GM19328 (cell line): ENCODE results near the gene LINGO1.

Source experiments
- ATAC-seq: cut with Tn5 transposase; IDR thresholded peaks from one replicate; pipeline ENCODE4 v1.9.1; 2021; ENCODE audit warnings: mild to moderate bottlenecking, moderate library complexity; ENCODE audit not compliant: unreplicated experiment

LINGO1 gene, protein sequence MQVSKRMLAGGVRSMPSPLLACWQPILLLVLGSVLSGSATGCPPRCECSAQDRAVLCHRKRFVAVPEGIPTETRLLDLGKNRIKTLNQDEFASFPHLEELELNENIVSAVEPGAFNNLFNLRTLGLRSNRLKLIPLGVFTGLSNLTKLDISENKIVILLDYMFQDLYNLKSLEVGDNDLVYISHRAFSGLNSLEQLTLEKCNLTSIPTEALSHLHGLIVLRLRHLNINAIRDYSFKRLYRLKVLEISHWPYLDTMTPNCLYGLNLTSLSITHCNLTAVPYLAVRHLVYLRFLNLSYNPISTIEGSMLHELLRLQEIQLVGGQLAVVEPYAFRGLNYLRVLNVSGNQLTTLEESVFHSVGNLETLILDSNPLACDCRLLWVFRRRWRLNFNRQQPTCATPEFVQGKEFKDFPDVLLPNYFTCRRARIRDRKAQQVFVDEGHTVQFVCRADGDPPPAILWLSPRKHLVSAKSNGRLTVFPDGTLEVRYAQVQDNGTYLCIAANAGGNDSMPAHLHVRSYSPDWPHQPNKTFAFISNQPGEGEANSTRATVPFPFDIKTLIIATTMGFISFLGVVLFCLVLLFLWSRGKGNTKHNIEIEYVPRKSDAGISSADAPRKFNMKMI

DNA sequence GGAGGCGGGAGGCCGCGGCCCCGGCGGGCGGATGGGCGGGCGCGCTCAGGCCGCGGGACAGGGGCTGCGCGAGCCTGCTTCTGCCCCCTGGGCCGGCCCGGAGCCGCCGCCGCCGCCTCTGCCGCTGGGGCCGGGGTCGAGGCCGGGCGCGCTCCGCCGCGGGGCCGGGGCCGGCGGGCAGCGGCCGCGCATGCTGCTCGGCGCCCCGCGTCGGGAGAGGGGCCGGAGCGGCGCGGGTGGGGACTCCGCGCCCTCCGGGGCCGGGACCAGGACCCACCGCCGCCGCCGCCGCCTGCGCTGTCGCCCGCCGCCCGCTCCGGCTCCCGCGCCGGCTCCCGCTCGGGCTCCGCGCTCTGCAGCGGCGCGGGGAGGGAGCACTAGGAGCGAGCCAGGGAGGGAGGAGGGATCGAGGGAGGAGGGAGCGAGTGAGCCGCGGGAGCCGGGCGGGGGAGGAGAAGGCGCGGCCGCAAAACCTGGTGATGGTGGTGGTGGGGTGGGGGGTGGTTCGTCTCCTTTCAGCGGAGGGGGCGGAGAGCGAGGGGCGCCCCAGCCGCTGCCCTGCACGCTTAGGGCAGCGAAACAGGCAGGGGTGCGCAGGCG is at the start of gene LINGO1:
LINGO1 (minus strand) TSS at position 379 of the 600 bp plus-strand sequence. CDS start 597 bp downstream, outside the sequence.
- no peak for ATAC-seq

GRCh38 chr15:77681362-77681761 is 48.6 kb upstream of the LINGO1 start:
- ATAC-seq: no peak

GRCh38 chr15:77676569-77677375 is 44.1 kb upstream of the LINGO1 start:
- ATAC-seq: no peak

DNA sequence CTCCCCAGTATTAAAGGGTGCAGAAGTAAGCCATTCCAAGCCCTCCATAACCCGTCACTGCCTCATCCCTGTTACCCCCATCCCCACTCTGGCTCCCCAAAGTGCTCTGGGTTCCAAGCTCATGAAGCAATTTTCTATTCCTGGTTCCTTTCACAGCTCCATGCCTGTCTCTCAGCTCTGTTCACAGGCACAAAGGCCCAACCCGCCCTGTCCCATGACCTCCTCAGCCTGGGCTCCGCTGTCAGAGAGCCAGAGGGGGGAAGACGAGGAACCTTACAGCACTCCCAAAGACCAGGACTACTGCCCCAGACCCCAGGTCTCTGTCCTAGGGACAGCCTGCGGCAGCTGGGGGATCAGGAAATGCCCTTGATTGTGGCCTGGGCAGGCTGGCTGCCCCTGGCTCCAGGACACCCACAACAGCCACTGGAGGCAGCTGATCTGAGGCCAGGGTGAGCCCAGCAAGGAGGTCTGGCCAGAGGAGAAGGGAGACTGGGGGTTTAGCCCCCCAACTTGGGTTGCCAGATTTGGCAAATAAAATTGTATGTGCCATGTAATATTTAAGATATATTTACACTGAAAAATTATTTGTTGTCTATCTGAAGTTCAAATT is 43.2 kb upstream of the LINGO1 start:
- ATAC-seq: no peak

DNA sequence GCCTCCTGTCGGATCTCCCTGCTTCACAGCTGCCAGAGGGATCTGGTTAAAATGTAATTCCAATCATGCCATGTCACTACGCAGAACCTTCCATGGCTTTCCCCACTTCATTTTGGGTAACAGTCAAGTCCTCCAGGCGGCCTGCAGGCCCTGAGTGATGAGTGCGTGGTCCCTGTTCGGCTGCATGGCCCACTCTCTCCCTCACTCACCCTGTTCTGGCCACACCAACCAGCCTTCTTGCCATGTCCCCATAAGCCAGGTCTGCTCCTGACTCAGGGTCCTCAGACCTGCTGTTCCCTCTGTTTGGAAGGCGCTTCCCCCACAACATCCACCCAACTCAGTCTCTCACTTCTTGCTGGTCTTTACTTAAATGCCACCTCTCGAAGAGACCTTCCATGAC is 41.6 kb upstream of the LINGO1 start:
- no peak for ATAC-seq

- no peak for ATAC-seq
Observed at GRCh38 chr15:77673866-77674265, 41.2 kb upstream of the LINGO1 start.

DNA sequence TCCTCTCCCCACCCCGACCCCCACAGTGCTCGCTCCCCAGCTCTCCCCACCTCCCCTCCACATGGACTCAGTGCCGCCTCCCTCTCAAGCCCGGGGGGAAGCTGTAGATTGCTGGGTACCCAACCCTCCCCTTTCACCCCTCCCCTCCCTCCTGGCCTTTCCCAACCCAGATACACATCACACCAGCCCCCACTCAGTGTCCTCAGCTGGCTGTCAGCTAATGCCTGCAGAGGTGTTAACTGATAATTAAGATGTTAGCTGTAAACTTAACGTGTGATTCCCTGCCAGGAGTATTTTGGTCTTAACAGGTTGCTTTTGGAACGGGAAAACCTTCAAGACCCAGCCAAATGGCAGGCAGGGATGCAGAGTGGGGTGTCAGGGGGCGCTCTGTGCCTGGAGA is 39.4 kb upstream of the LINGO1 start:
- no peak for ATAC-seq

- ATAC-seq: no peak
Observed at GRCh38 chr15:77671362-77672056, 38.8 kb upstream of the LINGO1 start.

DNA sequence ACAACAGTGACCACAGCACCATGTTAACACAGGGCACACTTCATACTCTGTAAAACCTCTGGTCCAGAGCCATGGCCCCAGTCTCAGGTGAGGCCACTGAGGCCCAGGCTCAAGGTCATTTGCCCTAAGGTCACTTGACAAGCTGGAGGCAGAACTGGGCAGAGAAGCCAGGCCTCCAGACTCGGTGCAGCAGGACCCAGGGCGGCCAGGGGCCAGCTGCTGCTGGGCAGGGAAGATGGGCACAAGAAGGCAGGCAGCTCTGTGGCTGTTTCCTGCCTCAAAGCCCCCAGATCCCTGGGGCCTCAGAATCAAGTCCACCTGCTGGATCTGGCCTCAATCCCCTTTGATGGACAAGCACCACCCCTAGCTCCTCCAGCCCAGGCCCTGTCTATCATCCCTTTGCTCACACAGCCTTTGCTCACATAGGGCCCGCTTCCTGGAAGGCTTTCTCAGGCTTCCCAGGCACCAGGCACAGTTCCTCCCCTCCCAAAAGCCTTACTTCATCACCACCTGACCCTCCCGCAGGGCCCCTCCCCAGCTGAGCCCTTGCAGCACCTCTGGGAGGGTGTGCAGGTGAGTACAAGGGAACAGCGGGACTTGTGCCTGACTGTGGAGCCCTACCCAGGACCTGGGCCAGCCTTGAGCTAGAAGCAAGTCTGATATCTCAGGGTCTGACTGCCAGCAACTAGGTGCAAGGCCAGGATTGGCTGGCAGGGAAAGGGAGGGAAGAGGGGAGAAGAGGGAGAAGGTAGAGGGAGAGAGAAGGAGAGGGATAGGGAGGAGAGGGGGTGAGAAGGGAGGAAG is 38.0 kb upstream of the LINGO1 start:
- no peak for ATAC-seq

- no peak for ATAC-seq
Observed at GRCh38 chr15:77669896-77670295, 37.2 kb upstream of the LINGO1 start.

- ATAC-seq: no peak
Observed at GRCh38 chr15:77667338-77668234, 34.9 kb upstream of the LINGO1 start.

- no peak for ATAC-seq
Observed at GRCh38 chr15:77666296-77666660, 33.6 kb upstream of the LINGO1 start.

DNA sequence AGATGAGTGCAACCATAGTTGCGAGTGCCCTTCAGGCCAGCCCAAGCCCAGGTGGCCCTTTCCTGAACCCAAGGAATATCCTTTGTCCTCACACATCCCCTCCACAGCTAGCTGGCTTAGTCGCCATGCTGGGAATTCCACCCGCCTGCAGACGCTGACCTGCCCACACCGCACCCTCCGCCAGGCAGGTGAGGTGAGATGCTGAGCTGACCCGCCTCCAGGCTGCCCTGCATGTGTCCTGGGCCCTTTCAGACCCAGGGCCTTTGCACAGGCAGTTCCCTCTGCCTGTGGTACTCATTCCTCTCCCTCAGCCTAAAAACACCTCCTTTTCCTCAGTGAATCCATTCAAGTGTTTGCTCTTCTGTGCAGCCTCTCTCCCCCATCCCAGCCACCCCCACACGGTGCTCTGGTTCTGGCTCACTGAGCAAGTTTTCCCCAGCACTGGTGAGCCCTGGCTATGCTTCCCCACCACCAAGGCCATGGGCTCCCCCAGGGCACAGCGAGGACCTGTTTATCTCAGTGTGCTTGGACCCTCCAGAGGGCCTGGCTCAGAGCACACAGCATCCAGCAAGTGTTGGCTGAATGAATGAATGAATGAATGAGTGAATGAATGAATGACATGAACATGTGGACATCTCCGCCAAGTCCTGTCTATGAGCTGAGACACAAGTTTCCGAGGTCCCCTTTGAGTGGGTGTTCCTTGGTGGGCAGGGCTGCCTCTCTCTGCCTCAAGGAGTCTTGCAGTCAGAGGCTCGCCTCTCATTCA is 33.0 kb upstream of the LINGO1 start:
- ATAC-seq: no peak

DNA sequence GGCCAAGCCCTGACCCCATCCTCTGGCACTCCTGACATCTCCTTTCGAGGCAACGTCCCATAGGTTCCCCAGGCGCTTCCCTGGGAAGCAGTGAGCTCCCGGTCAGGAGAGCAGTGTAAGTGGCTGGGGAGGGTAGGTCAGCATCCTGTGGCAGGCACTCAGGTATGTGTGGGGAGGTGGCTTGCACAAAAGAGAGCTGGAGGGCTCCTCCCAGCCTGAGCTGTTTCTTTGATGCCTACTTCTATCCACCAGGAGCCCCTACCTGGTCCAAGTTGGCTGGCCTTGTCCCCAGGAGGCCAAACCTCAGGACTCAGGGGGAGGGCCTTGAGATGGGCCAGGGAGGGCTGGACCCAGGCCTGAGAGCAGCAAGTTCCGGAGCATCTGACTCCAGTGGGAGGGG is 31.7 kb upstream of the LINGO1 start:
- no peak for ATAC-seq

- no peak for ATAC-seq
Observed at GRCh38 chr15:77663256-77663655, 30.5 kb upstream of the LINGO1 start.

GRCh38 chr15:77659350-77660321 is 26.9 kb upstream of the LINGO1 start:
- no peak for ATAC-seq

DNA sequence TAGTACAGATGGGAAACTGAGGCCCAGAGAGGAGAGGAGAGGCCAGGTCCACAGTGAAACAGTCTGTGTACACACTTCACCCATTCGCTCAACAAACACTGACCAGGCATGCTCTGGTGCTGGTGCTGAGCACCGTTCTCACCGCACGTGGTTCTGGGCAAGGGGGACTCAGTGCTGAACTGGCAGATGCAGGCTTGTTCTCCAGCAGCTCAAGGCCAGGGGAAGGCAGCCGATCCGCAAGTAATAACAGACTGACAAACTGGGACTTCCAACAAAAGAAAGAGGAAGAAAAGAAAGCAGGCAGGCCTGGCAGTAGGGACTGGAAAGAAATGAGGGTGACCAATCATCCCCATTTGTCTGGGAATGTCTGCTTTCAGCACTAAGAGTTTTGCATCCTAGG is 25.6 kb upstream of the LINGO1 start:
- ATAC-seq: no peak
